Activated naive CD8-positive, alpha-beta T cell treated with anti-CD3 and anti-CD28 coated beads, Interleukin-2, amount 50 U/mL, for 16 hours (primary cell): ENCODE data around the gene PBX3.
A peak's percentile ranks its signal among the peaks of the same experiment; 100 is the strongest.

Experiments used
- DNase-seq: peaks from one replicate; pipeline ENCODE4 v3.0.0-alpha.2; 2020; ENCODE audit warnings: low read depth, low spot score

PBX3 gene

DNA sequence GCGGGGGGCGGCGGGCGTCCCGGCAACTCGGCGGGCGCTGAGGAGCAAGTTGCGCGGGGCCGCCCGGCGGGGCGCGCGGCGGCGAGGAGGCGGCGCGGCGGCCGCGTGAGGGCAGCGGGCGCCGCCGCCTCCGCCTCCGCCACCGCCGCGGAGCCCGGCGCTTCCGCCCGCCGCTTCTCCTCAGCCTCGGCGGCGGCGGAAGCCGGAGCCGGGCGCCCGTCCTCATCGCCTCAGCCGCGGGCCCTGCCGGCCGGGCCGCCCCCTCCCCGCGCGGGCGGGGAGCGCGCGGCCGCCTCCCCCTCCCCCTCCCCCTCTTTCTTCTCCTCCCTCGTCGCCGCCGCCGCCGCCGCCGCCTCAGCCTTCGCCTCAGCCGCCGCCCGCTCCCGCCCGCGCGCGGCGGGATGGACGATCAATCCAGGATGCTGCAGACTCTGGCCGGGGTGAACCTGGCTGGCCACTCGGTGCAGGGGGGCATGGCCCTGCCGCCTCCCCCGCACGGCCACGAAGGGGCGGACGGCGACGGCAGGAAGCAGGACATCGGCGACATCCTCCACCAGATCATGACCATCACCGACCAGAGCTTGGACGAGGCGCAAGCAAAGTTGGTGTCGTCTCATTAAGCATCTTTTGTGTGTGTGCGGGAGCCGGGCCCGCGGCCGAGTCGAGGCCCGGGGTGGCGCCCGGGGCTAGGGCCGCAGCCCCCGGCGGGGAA, at the start of gene PBX3:
TSS of gene PBX3 (plus strand) at position 321 of the 712 bp plus-strand sequence.
- DNase-seq, result no peak

DNA sequence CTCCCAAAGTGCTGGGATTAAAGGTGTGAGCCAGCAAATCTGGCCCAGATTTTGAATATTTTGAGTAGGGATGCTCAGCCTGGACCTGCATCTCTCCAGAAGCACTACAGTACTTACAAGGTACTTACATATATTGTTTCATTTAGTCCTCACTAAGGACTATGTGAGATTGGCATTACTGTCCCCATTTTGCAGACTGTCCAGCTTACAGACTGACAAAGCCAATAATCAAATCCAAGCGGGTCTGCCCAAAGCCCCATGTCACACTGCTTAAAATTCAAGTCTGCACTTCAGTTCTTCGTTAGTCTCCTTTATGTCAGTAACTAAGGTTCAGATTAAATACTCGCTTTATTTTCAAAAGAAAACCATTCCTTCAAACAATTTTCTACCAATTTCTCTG, 47.3 kb upstream of the PBX3 start:
- no peak for DNase-seq

DNA sequence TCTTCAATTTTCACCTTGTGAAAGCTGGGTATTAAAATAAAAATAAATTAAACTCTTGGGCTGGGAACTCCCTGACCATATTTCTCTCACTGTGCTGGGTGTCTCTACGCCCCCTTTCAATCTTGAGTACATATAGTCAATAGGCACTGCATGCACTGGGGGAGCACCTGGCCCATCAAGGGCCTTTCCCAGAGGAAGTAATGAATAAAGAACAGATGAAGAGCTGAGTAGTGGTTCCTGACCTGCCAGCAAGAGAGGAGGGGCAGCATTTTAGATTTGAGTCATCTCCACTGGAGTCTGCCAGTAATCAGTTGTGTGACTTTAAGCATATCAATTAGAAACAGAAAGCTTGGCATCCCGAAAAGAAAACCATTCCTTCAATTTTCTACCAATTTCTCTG, 46.4 kb upstream of the PBX3 start:
- no peak for DNase-seq

DNA sequence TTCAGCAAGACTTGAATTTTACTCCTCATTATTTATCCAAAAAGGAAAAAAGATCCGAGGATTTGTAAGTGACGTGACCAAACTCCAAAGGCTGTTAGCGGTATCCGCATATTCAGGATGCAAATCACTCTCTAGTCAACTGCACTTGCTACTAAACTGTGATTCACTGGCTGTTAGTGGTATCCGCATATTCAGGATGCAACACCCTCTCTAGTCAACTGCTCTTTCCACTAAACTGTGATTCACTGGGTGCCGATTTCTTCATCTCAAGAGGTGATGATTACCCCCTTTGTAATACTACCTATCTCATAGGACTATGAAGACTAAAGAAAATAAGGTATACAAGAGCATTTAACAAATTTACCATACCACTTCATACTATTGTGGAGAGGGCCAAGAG, 45.8 kb upstream of the PBX3 start:
- no peak for DNase-seq

DNA sequence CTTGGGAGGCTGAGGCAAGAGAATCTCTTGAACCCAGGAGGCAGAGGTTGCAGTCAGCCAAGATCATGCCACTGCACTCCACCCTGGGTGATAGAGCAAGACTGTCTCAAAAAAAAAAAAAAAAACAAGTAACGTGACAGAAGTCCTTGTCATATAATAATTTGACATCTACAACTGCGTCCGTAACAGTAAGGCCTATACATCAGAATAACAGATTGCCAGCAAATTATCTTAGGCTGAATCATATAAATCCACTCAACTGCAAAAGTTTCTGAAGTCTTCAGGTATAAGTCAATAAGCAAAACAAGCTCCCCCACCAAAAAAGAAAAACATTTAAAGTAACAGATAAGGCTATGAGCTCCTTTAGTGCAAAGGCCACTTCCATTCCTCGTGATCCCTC, 43.5 kb upstream of the PBX3 start:
- no peak for DNase-seq

DNA sequence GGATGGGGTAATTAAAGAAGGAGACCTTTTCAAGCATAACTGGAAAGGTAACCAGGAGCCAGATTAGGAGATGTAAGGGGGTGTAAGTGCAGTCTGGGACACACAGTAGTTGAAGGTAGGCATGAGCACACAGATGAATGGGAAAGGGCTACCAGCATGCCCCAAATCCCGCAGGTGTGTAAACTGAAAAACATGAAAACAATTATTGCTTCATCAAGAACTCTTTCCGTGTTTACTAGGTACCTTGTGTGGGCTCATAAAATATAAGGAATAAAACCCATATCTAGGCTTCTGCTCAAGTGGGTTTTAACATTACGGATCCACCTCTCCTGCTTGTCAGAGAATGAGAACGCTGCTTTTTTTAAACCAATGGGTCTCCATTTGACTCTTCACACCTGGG, 41.3 kb upstream of the PBX3 start:
- DNase-seq, result no peak

DNA sequence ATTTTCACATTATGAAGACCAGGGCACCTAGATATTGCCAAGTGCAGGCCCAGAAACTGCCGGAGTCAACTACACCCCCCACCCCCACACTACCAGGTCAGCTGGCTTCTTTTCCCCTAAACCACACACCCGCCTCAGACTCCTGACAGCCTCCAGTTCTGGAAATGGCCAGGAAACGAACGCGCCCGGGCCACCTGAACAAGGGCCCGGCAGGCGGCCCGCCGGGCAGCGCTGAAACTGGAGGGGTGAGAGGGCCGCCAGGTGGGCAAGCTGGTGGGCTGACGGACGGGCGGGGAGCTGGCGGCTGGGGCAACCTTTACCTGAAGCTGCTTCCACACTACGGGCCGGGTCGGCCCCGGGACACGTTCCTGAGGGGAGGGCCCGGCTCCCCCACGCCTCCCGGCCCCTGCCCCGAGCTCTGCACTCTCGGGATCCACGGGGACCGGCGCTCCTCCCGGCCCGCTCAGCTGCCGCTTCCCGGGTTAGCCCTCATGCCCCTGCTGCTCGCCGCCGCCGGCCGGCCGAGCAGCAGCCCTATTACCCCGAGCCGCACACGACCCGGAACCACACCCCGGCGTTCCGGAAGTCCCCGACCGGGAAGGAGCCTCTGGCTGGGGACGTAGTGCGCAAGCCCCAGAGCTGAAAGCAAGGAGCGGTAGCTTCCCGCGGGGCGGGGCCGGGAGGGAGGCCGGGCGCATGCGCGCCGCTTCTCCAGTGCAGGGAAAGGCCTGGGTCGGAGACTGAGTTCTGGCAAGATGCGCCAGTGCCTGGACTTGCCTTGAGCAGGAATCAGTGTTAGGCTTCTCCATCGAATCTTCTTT, 40.3 kb upstream of the PBX3 start, which contains the start of gene MAPKAP1:
TSS of gene MAPKAP1 (minus strand) at position 558 of the 821 bp plus-strand sequence. CDS start 34,634 bp downstream, outside the sequence.
- DNase-seq, result peak; percentile 85

DNA sequence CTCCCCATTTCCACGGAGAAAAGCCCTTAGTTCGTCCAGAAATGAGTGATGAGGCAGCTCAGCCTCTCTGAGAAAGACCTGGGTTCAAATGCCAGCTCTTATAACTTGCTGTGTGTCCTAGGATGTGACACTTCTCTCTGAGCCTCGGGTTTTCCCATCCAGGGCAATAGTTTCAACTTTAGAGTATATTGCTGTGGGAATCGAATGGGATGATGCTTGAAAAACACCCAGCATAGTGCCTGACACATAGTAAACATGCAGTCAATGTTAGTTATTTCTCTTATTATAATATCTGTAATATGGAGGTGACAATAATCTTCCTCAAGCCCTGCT, 39.7 kb upstream of the PBX3 start:
- DNase-seq, result no peak

DNA sequence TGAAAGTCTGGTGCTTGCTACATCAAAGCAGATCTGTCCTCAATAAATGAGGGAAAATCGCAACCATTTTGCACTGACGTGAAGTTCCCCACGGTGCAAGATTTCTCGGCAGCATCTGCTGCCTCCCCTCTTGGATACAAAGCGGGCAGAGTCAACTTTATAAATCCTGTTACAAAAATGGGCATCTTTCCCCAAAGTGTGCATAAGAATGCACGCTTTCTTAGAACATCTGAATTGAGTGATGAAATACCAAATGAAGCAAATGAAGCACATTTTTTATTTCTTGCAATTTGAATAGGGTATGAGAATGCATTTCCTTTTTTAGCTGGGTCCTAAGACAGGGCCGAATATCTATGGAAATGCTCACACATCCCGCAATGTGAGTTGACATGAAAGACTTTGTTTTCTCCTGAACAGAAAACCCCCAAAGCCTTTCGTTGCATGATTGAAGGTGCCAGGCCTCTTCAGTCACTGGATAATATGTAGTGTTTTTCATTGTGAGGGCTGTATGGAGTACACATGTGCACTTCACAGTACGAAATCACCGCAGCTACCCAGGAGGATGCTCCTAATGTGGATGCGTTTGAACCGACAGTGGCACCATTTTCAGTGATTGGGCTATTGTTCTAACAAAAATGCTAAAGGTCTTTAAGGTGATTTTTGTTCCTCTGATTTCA, 20.6 kb upstream of the PBX3 start:
- DNase-seq, result no peak

DNA sequence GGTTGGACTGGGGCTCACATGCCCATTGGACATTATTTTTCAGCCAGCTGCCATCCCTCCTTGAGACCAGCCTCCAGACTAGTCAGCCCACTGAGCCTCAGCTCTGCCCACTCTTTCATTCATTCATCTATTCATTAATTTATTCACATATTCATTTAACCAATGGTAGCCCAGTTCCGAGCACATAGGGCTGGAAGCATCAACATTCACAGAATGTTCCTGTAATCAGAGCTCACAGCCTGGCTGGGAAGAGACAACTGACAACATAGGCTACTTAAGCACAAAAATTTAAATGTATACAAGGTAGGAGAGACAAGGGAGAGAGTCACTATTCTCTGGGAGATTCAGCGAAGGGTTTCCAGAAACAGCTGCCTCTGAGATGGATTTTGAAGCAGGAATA, 17.0 kb upstream of the PBX3 start:
- DNase-seq, result no peak

DNA sequence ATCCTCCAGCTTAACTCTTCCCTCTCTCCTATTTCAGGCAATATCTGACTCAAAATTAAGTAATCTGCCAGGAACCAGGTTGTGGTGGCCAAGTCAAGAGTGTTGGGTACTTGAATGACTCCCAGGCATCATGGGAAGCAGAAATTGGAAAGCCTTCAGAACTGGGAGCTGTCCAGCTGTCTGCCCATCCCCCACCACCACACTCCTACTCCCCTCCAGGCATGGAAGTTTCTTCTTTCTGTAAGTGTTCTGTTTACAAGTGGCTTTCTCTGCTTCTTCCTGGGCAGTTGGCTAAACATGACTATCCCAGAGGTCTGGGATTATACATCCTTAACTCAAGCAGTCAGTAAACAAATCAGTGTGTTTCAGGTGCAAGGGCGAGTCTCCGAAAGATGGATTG, 14.6 kb upstream of the PBX3 start:
- no peak for DNase-seq

DNA sequence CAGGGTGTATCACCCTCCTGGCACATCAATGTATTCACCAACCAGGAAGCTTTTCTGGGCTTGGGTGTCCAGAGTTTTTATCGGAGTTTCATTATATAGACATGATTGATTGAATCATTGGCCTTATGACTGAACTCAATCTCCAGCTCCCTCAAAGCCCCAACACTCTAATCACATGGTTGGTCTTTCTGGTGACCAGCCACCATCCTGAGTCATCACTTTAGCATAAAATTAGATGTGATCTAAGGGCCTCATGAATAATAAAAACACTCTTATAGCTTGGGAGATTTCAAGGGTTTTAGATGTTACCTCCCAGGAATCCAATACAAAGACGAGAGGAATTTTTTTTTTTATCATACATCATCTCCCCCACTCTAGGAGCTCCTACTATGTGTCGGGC, 7.7 kb upstream of the PBX3 start:
- no peak for DNase-seq

DNA sequence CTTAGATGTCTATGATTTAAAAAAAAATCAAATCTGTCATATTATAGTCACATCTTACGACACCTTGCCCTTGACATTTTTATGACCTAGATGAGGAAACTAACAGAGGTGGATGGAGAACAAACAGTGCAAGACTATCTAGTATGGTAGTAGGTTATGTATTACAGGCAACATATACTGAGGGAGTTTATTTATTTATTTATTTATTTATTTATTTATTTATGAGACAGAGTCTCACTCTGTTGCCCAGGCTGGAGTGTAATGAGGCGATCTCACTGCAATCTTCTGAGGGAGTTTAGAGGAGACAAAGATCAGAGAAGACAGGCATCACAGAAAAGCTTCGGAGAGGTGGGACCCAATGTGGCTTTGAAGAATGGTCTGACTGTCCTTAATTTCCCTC, 4.5 kb upstream of the PBX3 start:
- DNase-seq, result no peak

DNA sequence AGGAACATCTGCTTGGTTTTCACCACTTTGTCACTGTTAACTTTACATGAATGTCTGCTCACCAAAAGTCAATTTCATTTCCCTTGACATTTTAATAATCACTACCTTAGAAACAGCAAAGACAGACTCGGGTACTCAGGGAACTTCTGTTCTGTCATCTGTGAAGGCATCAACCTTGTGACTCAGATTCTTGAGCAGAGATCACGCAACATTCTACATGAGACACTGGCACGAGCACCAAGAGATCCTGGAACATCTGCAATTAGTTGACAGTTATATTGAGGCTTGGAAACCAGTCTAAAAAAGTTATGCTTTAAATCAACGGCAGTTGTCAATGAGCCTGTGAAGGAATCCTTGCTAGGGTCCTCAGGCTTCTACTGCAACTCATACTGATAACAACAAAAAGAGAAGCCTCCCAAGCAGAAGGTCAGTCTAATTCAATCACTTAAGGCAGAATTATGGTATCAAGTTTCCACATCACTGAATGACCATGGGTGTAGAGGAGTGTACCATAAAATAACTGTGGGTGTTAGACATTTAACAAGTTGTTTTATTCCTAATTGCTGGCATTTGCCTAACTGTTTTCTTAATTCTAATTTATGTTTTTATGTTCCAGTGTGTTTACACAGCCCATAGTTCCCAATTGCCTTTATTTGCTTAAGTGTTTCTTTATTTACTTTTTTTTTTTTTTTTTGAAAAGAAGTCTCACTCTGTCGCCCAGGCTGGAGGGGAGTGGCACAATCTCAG, 3.3 kb upstream of the PBX3 start:
- DNase-seq, result no peak

DNA sequence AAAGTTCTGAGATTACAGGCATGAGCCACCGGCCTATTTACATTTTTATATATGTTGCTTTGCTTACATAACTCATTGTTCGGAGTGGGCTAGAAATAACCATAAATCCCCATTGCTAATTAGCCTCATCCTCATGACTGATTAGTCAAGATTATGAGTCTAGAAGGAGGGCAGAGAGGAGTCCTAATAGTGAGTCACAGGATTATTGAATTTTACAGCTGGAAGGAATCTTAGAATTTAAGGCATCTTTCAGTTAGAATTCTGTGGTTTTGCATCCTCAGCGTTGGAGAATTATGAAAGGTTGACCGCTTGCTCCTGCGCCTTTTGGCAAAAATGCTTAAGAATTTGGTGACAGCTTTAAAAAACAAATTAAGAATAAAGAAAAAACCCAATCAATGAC, 2.6 kb upstream of the PBX3 start:
- no peak for DNase-seq

DNA sequence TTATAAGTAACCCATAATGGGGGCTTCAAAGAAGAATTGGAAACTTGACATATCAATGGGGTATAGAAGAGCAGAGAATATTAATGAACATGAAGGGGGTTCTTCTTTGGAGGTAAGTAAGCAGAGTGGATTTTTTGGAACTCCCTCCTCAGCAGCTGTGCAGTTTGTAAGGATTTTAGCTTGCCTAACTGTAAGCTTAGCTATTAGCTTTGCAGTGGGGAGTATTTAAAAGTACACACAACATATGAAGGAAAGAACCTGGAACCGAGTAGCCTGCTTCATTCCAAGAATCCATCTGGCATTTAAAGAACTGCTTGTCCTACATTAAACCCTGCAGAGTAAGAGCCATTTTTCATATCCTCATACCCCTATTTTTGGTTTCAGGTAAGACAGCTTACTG, 2.2 kb upstream of the PBX3 start:
- no peak for DNase-seq

DNA sequence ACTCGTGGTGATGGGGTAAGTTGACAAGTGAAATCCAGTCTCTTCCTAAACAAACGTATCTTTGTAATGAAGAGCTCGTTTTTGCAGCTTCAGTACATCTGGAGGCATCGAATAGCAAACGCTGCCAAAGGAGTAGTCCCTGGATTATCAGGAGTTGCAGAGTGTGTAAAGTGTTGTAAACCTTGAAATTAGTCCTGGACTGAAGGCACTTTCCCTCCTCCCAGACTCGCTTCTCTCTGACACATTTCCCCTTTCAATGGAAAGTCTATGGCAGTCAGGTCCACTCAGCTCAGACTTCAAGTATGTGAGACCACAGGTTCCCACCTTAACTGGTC, 1.5 kb upstream of the PBX3 start:
- DNase-seq, result no peak

DNA sequence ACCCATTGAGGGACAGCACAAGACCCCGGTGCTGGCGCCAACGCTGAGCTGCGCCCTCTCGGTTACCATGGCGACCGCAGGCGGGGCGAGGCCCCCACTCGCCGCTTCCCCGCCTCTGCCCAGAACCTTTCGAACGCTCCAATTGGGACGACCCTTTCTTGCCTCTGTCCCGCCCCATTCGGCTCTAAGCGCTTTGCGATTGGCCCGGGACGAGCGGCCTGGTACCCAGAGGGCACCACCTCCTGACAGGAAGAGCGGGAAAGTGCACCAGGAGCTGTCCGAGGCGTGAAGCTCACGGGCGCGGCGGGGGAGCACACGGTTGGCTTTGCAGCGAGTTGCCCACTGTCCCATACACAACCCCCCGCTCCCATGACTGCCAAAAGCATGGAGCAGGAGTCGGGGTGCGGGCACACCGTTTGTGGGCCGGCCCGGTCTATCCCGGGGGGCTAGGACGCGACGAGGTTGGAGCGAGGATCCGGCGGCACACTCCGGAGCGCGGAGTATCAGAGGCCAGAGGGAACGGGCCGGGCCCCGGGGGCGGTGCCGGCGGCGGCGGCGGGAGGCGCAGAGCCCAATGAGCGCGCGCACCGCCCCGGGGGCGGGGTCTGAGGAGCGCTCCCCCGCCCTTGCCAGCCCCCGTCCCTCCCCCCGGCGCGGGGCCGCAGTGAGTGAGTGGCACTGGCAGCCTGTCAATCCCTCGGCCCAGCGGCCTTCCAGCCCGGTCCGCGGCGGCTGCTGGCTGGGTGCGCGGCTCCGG, 978 bp upstream of the PBX3 start:
- DNase-seq, result peak; percentile 83

DNA sequence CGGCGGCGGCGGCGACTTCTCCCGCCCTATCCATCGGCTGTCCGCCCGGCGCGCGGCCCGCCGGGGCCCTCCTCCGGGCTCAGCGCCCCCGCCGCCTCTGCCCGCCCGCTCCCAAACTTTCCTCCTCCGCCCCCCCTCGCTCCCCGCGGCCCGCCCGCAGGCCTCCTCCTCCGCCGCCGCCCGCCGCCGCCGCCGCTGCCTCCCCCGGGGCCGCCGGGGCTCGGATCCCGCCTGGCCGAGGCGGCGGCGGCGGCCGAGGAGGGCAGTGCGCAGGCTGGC, 460 bp upstream of the PBX3 start:
- no peak for DNase-seq

DNA sequence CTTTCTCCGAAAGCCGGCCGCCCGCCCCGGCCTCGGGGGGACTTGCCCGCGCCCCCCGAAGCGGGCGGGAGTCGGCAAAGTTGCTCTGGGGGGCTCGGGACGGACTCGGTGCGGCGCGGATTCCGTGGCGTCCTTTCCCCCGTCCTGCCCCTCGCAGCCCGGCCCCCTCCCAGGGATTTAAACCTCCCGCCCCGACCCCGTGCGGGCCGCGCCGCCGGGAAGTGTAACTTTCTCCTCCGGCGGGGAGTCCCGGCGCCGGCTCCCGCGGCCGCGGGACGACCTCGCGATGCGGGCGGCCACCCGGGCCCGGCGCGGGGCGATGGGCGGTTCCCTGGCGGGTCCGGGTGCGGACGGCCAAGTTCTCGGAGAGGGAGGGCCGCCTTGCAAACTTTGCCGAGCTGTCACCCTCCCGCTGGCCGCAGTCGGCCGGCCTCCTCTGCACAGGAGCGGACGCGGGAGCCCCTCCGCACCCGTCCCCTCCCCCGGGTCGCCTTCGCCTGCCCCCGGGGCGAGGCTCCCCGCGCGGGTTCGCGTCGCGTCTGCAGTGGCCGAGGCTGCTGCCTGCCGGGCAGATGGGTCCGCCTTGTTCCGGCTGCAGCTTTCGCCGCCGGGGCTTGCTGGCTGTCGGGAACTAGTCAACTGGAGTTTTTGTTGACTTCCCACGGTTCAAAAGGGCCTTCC, 732 bp downstream of the PBX3 start:
- no peak for DNase-seq

DNA sequence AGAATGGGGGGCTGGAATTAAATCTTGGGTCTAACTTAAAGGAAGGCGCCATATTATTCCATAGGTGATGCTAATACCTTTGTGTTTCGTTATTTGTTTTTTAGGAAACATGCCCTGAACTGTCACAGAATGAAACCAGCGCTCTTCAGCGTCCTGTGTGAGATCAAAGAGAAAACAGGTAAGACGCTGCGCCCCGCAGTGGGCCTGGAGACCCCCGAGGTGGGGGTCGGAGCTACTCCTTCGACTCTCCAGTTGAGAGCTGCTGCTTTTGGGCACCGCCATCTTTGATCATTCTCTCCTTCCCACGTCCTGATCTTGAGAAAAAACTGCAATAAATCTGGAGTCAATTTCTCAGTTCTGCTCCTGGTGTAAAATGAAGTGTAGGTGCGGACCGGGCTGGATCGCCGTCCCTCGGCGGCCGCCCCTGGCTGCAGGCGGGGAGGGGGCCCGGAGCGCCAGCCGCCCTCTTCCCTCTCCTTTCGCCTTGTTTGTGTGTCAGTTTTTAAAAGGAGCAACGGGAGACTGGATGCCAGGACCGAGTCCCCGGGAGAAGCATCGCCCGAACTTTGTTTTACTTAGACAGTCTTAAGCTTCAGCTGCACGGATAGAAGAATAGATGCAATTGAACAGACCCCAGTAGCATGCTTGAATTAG, 1.4 kb downstream of the PBX3 start:
- DNase-seq, result no peak
